DND-41 (cell line): Measurements from ENCODE around the gene SNCAIP.

ENCODE experiments used
- ATAC-seq: fragments of 200-7000 bp; cut with Tn5 transposase; 3 replicates; pipeline ENCODE4 v1.9.1; 2021; ENCODE audit warnings: low read depth; ENCODE audit not compliant: insufficient read depth
- DNase-seq: peaks from one replicate; pipeline ENCODE4 v3.0.0-alpha.2; 2020
- H2AFZ ChIP-seq: 2 replicates; pipeline ENCODE4 v1.6.0; 2012; ENCODE audit warnings: low read depth, low read length
- H3K27ac ChIP-seq: 2 replicates; pipeline ENCODE4 v1.5.1; 2012; ENCODE audit warnings: low read length, inconsistent platforms
- H3K27me3 ChIP-seq: fragments of 200-600 bp; sonication (generic); 2 replicates; pipeline ENCODE4 v1.6.0; 2012; ENCODE audit warnings: low read length, mild to moderate bottlenecking, inconsistent platforms; ENCODE audit not compliant: insufficient read depth, poor library complexity
- H3K36me3 ChIP-seq: 2 replicates; pipeline ENCODE4 v1.5.1; 2012; ENCODE audit warnings: low read length, inconsistent platforms; ENCODE audit not compliant: insufficient read depth
- H3K4me1 ChIP-seq: 2 replicates; pipeline ENCODE4 v1.5.1; 2012; ENCODE audit warnings: mild to moderate bottlenecking, low read length; ENCODE audit not compliant: insufficient read depth
- H3K4me2 ChIP-seq: 2 replicates; pipeline ENCODE4 v1.6.0; 2012; ENCODE audit warnings: mild to moderate bottlenecking, moderate library complexity, low read length, inconsistent platforms; ENCODE audit not compliant: insufficient read depth
- H3K4me3 ChIP-seq, 2 experiments: fragments of 200-600 bp in 1 of 2; shearing (Covaris generic) in 1 of 2; 2 replicates each; pipeline ENCODE4 v1.5.1; 2012 to 2016; ENCODE audit warnings: inconsistent platforms in 2 of 2, low read length in 2 of 2, mild to moderate bottlenecking in 2 of 2, low read depth in 1 of 2, moderate library complexity in 1 of 2
- H3K79me2 ChIP-seq: 2 replicates; pipeline ENCODE4 v1.6.0; 2012; ENCODE audit warnings: low read length, inconsistent platforms; ENCODE audit not compliant: insufficient read depth
- H3K9ac ChIP-seq: 2 replicates; pipeline ENCODE4 v1.6.0; 2012; ENCODE audit warnings: low read depth, mild to moderate bottlenecking, inconsistent platforms, low read length, moderate library complexity
- H3K9me3 ChIP-seq: 2 replicates; pipeline ENCODE4 v1.5.1; 2012; ENCODE audit warnings: low read length, moderate library complexity, mild to moderate bottlenecking, inconsistent platforms; ENCODE audit not compliant: insufficient read depth, severe bottlenecking
- H4K20me1 ChIP-seq: 2 replicates; pipeline ENCODE4 v1.6.0; 2012; ENCODE audit warnings: low read length; ENCODE audit not compliant: insufficient read depth
- EZH2 ChIP-seq: IDR thresholded peaks from 3 replicates; pipeline ENCODE4 v1.6.1; 2012; ENCODE audit warnings: borderline replicate concordance, low read depth, mild to moderate bottlenecking, moderate library complexity, low read length, inconsistent platforms; ENCODE audit not compliant: severe bottlenecking
- TF ChIP-seq, protein P1 (sequence below): IDR thresholded peaks from 2 replicates; pipeline ENCODE4 v1.5.1; 2012; ENCODE audit warnings: borderline replicate concordance, low read length, moderate library complexity, mild to moderate bottlenecking; ENCODE audit not compliant: poor library complexity, severe bottlenecking; ENCODE audit errors: extremely low read depth

SNCAIP gene

GRCh38 chr5:122421374-122422079, 109.5 kb downstream of the SNCAIP start:
- Histone ChIP-seq H3K36me3 (no peaks in the 10 kb centered on the region), H3K9ac (no peak overlapping the region), H3K4me2 (no peak overlapping the region), H3K27ac (no peak overlapping the region), H3K27me3 (peaks cover 6% of the 10 kb centered on the region), H2AFZ (no peak overlapping the region), H3K4me1 (no peaks in the 10 kb centered on the region), H4K20me1 (no peaks in the 10 kb centered on the region), H3K9me3 (no peaks in the 10 kb centered on the region), H3K79me2 (no peaks in the 10 kb centered on the region), H3K4me3 (no peak overlapping the region)
- no peak for DNase-seq
- no peak for ATAC-seq
- TF ChIP-seq, protein P1, sequence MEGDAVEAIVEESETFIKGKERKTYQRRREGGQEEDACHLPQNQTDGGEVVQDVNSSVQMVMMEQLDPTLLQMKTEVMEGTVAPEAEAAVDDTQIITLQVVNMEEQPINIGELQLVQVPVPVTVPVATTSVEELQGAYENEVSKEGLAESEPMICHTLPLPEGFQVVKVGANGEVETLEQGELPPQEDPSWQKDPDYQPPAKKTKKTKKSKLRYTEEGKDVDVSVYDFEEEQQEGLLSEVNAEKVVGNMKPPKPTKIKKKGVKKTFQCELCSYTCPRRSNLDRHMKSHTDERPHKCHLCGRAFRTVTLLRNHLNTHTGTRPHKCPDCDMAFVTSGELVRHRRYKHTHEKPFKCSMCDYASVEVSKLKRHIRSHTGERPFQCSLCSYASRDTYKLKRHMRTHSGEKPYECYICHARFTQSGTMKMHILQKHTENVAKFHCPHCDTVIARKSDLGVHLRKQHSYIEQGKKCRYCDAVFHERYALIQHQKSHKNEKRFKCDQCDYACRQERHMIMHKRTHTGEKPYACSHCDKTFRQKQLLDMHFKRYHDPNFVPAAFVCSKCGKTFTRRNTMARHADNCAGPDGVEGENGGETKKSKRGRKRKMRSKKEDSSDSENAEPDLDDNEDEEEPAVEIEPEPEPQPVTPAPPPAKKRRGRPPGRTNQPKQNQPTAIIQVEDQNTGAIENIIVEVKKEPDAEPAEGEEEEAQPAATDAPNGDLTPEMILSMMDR, result no peak
- TF ChIP-seq EZH2, result no peak

GRCh38 chr5:122423221-122423620, 111.2 kb downstream of the SNCAIP start:
- Histone ChIP-seq H3K4me3 (no peak overlapping the region), H3K9me3 (no peaks in the 10 kb centered on the region), H2AFZ (no peak overlapping the region), H3K4me1 (no peaks in the 10 kb centered on the region), H3K27me3 (no peaks in the 10 kb centered on the region), H3K36me3 (no peaks in the 10 kb centered on the region), H3K4me2 (no peak overlapping the region), H4K20me1 (no peaks in the 10 kb centered on the region), H3K9ac (no peak overlapping the region), H3K79me2 (no peaks in the 10 kb centered on the region), H3K27ac (no peak overlapping the region)
- no peak for TF ChIP-seq EZH2
- TF ChIP-seq, protein P1, result no peak
- DNase-seq (no peak), ATAC-seq (no peak)

DNA sequence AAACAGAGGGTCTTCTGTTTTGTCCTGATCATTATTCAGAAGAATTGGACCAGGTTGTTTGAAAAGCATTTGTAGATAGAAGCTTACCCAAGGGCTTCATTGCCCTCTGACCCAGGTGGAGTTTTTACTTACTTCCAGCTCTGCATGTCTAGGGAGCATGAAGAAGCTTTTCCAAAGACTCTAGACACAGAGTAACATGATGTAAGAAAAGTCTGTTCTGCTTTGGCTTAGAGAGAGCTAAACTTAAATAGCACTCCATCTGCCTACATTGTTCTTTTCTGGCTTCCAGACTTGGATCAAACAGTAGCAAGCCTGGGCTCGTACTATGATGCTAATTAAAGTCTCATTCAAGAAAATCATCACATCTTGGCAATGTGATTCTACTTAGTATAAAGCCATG, 112.1 kb downstream of the SNCAIP start:
- Histone ChIP-seq H3K4me2 (no peak overlapping the region), H3K79me2 (no peaks in the 10 kb centered on the region), H3K4me3 (no peak overlapping the region), H3K27ac (no peak overlapping the region), H3K27me3 (no peaks in the 10 kb centered on the region), H2AFZ (no peak overlapping the region), H3K4me1 (no peaks in the 10 kb centered on the region), H4K20me1 (no peaks in the 10 kb centered on the region), H3K9me3 (no peaks in the 10 kb centered on the region), H3K36me3 (no peaks in the 10 kb centered on the region), H3K9ac (no peak overlapping the region)
- ATAC-seq (no peak), DNase-seq (no peak)
- TF ChIP-seq, protein P1, result no peak
